MV-4-11 (cell line): ENCODE measurements around the gene PNMA8A.
"Not testable (repeated sequence)": the region's sequence is repeated elsewhere in the genome, so short reads cannot be mapped to it uniquely, and the experiment has no call there.

Source experiments
- DNase-seq: peaks from one replicate; lab custom pipeline; 2025; lab: John Stamatoyannopoulos, UW

PNMA8A gene, protein sequence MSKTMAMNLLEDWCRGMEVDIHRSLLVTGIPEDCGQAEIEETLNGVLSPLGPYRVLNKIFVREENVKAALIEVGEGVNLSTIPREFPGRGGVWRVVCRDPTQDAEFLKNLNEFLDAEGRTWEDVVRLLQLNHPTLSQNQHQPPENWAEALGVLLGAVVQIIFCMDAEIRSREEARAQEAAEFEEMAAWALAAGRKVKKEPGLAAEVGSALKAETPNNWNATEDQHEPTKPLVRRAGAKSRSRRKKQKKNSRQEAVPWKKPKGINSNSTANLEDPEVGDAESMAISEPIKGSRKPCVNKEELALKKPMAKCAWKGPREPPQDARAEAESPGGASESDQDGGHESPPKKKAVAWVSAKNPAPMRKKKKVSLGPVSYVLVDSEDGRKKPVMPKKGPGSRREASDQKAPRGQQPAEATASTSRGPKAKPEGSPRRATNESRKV

DNA sequence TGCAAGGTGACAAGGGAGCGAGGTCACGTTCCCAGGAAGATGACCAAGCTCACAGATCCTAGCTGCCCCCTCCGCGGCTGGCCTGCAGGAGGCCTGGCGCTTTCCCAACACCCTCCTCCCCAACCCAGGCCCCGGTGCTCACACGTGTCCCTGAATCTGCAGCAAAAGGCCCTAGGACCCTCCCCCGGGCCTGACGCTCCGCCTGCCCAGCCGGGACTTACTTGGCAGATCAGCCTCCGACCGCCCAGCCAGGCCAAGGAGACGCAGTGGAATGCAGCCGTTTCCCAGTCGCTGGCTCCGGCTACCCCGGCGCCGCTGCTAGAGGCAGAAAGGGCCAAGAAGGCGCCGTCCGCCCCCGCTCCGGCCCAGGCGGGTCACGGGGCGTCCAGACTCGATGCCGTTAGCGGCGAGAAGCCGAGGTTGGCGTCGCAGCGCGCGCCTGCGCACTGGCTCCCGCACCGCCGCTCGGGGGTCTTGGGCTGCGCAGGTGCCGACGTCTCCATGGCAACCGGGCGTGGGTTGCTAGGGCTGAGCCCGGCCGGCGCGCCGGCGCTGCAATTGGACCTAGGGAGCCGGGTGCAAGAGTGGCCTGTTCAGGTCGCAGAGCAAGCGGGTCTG is at the start of gene PNMA8A:
PNMA8A (minus strand) TSS at position 448 of the 618 bp plus-strand sequence. CDS start 528 bp downstream, outside the sequence.
- DNase-seq = no peak

DNA sequence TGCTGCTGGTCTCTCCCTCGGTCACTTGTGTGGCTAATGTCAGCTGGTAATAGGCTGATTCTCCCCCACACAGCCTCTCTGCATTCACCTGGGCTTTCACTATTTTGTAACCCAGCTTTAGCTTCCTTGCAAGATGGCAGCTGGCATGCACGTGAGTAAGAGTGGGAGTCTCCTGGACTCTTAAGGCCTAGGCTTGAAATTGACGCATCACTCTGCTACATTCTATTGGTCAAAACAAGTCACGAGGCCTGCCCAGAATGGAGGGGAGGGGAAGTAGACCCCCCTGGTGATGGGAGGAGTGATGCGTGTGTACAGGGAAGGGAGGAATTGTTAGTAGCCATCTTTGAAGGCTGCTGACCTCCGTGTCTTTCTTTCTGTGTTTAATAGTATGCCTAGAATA is 49.3 kb upstream of the PNMA8A start:
- DNase-seq = no peak

DNA sequence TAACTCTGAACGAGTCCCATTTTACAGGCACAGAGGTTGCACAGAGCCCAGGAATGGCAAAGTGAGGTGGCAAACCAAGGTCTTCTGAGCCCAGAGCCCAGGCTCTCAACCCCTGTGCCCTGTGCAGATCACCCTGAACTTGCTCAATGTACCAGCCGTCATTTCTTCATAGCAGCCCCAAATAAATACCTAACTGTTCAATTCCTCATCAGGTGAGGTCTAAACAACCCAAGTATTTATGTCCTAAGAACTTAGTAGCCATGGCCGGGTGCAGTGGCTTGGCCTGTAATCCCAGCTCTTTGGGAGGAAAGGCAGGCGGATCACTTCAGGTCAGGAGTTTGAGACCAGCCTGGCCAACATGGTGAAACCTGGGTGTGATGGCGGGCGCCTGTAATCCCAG is 46.1 kb upstream of the PNMA8A start:
- DNase-seq = no peak

DNA sequence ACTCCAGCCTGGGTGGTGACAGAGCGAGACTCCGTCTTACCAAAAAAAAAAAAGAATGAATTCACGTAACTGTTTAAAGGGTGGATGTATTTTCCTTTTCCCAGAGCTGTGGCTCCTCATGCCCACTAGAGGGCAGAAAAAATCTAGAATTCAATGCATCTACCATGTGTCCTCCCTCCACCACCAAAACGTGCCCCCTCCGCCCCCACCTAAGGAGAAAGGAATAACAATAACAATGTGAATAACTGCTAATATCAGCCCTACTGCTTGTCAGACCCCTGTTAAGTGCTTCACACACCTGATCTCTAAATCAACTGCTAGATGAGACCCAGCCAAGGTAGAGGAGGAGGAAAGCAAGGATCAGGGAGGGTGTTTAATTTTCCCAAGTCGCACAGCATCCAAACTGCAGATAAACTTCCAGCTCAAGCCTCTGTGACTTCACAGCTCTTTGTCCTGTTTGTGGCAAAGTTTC is 44.6 kb upstream of the PNMA8A start:
- peak; percentile 73 for DNase-seq

DNA sequence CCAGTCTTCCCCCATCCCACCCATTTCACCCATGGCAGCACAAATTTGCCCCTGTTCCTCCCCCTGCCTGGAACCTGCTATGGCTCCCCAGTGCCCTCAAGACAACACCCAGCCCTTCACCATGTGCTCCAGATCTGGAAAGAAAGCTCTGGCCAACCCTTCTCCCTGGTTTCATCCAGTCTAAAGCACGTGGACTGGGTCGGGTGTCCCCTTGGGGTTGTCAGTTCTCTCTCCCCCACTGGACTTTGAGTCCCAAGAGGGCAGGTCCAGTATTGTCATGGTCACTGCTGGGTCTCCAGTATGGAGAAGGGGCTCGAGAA is 43.9 kb upstream of the PNMA8A start:
- no peak for DNase-seq

DNA sequence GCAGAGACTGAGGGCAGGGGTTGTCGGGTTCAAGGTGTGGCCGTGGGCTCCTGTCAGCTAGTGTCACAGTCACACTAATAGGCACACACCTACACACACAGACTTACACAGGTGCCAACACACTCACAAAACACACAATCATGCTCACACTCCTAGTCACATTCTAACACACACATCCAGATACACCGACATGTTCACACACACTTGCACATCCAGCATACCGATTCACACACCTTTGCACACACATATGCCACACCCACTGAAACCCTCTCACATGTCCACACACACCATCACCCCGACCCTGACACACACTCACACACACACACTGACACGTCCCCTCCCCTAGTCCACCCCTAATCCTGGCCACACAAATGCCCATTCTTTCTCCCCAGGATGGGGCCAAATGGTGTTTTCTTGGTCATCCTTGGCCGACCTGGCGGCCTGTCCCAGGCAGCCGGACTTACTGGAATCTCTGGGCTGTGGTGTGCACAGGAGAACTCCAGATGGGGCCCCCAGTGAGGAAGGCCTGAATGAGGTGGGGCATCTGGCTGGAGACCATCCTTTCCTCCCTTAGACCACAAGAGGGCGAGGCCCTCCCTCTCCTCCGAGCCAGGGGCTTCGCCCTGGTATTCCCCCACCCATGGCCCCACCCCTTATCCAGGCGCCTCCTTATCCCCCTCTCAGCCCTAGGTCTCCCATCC is 43.4 kb upstream of the PNMA8A start:
- no peak for DNase-seq

DNA sequence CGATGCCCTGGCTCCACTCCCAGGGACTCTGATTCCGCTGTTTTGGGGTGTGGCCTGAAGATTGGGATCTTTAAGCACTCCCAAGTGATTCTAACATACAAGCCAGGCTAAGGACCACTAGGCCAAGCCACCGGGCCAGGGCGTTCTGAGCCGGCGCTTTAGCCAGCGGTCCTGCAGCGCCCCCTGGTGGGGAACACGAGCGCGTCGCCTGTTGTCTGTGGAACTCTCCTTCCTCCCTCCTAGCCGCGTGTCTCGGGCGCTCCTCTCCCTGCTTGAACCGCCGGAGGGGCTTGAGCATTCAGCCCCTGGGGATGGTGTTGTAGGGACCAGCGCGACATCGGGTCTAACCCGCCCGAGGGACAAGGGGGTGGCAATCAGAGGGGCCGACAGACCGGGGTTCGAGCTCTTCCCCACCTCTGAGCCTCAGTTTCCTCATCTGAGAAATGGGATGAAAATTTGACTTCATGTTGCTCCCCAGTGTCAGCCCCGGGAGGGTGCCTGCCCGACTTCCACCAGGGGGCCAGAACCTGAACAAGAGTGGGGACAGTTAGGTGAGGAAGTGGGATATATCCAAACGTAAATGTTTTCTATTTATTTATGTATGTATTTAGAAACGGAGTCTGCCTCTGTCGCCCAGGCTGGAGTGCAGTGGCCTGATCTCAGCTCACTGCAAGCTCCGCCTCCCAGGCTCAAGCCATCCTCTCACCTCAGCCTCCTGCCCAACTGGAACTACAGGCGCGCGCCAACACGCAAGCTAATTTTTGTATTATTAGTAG is 42.3 kb upstream of the PNMA8A start:
- DNase-seq = peak; percentile 68

DNA sequence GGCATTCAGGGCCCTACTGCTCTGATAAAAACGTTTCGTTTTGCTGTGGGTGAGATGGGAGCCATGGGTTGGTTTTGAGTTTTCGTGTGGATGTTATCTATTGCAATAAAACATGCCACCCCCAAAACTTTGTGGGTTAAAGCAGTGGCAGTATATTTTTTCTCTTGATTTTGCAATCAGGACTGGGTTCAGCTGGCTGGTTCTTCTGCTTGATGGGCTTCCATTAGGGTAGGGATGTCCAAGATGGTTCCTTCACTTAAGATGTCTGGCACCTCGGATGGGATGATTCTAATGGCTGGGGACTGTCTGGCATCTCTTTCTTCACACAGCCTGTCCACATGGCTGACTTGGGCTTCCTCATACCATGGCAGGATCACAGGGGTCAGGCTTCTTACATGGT is 39.9 kb upstream of the PNMA8A start:
- DNase-seq = no peak

DNA sequence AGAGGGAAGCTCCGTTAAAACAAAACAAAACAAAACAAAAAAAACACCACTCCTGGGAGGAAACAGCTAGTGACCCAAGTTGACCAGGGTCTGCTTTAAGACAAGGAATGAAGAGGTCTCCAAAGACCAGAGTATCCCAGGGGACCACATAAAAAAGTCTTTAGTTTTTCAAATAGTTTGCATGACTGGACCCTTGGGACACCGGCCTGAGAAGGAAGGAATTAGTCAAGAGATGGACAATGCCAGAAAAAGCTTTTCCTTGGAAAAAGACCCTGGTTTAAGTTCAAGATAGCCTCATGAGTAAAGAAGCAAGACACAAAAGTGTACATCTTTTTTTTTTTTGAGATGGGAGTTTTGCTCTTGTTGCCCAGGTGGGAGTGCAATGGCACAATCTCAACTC is 36.8 kb upstream of the PNMA8A start:
- DNase-seq = no peak

DNA sequence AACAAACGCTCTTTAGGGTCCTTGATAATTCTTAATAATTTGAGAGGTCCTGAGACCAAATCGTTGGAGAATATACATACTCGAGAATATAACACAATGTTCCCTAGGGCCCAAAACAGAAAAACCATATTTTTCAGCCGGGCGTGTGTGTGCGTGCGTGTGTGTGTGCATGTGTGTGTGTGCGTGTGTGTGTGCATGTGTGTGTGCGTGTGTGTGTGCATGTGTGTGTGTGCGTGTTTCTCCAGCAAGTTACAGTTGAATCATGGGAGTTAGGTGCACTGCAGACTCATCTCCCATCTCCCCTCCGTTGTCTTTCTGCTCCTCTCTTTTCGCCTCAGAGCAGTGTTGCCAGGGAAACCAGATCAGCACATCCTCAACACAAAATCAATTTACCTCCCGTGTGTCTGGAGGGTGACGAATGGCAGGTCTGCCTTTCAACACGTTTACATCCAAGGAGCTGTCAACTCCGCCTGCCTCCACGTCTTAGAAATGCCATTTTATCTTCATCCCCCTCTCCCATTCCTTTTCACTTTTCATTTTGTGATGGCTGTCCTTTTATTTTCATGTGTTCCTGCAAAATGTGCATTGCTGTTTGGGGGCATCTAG is 32.6 kb upstream of the PNMA8A start:
- DNase-seq = no peak

DNA sequence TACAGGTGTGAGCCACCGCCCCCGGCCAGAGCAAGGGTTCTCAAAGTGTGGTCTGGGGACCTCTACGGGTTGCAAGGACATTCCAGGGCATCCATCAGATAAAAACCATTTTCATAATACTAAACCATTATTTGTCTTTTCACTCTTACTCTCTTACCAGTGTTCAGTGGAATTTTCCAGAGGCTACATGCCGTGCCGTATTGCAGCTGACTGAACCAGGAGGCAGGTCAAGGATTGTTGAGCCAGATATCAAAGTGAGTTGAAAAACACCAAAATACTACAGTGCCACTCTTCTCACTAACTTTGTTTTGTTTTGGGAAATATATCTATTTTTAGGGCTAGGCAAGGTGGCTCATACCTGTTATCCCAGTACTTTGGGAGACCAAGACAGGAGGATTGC is 31.5 kb upstream of the PNMA8A start:
- DNase-seq = no peak

DNA sequence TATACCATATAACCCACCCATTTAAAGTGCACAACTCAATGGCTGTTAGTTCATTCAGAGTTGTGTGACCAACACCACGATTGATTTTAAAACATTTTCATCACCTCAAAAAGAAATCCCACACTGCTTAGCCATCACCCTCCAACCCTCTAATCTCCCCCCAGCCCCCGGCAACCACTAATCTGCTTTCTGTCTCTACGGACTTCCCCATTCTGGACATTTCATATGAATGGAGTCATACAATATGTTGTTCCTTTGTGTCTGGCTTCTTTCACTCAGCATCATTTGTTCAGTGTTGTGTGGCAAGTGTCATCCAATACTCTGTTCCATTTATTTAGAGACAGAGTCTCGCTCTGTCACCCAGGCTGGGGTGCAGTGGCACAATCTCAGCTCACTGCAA is 28.3 kb upstream of the PNMA8A start:
- peak; percentile 89 for DNase-seq

DNA sequence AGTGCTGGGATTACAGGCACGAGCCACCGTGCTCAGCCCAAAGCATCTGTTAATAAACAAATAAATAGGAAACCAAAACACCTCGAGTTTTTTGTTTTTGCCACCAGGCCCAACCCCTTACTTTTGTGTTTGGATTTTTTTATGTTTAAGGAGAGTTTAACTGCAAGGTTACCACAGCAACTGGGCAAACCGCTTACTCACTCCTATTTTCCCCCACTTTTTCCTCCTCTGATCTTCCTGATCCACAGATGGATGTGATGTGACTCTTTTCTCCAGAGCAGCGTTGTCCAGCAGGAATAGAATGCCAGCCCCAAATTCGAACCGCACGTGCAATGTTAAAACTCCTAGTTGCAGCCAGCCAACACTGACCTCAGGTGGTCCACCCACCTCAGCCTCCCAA is 26.4 kb upstream of the PNMA8A start:
- no peak for DNase-seq

DNA sequence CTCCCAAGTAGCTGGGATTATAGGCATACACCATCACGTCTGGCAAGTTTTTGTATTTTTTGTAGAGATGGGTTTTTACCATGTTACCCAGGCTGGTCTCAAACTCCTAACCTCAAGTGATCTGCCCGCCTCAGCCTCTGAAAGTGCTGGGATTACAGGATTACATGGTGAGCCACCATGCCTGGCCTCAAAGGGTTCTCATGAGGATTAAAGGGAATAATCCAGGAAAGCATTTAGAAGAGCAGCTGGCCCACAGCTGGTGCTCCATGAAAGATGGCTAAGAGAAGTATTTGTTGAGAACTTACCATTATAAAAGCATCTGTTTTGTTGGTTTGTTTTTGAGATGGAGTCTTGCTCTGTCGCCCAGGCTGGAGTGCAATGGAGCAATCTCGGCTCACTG is 25.5 kb upstream of the PNMA8A start:
- not testable (repeated sequence) for DNase-seq

DNA sequence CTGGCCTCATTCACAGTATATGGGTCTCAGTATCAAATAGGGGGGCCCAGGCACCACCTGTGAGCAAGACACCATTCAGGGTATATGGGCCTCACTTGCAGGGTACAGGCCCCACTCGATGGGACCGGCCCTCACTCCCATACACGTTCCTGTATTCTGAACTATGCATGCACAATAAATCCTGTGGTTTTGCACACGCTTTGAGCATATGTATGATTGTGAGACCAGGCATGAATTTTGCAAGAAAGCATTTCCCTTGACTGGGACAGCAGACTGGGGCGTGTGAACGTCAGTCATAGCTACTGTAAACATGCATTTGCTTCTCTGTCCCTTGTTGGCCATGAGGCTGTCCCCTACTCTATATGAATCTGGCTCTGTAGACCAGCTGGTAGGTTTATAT is 24.9 kb upstream of the PNMA8A start:
- DNase-seq = no peak

DNA sequence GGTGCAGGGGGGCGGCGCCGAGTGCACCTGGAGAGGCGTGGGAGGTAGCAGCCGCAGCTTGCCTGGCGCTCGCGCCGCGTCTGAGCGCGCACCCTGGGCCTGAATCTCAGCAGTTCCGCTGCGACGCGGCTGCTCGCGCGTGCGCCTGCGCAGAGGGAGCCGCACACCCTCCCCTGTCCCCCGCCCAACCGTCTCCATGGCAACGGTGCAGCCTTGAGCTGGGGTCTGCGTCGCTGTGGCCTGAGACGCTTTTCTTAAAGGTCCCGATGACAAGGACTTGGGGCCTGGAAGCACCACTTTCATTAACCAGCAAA is 24.4 kb upstream of the PNMA8A start, which contains the start of gene PNMA8B:
PNMA8B (minus strand) TSS at position 82 of the 314 bp plus-strand sequence. CDS start 402 bp downstream, outside the sequence.
- DNase-seq = no peak

DNA sequence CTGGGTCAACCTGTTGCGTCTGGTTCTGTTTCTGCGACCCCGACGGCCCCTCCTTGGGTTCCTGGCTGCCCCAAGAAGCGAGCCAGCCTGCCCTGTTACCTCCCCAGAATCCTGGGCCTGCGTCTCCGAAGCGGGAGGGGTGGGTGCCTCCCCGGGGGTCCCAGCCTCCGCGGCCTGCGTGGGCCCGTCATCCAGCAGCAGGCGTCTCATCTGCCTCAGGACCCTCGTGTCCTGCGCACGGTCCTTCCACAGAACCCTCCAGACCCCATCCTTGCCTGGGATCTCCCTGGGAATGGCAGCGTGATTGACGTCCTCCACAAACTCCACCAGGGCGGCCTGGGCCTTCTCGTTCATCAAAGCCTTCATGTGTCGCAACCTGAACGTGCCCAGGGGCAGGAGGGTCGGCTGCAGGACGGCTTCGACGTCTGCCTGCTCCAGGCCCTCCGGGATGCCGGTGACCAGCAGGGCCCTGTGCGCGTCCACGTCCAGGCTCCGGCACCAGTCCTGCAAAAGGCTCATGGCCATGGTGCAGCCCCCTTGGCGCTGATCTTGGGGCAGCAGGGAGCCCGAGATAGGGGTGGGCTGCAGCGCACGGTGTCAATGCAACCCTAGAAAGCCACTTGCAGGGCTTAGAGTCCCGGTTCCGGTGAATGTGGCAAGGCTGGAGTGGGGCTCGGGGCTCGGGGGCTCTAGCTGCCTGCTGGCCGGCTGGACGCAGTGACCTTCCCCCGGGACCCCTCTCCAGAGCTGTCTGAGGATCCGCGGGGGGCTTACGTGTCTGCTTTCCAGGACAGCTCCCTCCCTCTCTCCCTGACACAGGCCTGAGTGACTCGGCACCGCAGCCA is 23.8 kb upstream of the PNMA8A start:
- no peak for DNase-seq

DNA sequence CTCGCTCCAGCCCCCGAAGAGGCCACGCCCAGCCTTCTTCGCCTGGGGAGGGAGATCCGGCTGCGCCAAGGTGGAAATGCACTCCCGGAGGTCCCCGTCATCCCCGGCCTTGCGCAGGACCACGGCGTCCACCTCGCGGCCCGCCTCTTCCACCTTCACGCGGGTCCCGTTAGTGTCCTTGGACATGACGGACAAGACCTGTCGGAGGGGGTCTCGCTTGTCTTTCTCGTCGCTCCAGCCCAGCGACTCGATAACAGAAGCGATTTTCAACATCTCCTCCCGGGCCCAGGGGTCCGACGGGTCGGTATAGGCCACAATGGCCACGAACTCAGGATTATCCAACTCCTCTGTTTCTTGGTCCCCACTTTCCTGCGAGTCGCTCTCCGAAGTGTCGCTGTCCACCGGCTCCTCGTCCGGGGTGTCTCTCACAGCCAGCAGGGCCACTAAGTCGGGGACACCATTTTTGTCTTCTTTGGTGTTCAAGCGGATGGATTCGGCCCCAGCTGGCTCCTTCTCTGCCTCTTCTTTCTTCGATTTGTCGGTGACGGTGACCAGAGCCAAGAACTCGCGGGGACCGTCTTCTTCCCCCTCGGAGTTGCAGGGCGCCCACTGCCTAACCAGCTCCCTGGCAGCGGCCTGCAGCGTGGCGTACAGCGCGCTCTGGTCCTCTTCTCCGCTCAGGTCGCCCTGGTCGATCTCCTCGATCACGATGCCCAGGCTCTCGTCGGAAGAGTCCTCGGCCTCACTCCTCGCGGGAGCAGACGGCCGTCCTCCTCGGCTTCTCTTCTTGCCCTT is 23.0 kb upstream of the PNMA8A start:
- no peak for DNase-seq

DNA sequence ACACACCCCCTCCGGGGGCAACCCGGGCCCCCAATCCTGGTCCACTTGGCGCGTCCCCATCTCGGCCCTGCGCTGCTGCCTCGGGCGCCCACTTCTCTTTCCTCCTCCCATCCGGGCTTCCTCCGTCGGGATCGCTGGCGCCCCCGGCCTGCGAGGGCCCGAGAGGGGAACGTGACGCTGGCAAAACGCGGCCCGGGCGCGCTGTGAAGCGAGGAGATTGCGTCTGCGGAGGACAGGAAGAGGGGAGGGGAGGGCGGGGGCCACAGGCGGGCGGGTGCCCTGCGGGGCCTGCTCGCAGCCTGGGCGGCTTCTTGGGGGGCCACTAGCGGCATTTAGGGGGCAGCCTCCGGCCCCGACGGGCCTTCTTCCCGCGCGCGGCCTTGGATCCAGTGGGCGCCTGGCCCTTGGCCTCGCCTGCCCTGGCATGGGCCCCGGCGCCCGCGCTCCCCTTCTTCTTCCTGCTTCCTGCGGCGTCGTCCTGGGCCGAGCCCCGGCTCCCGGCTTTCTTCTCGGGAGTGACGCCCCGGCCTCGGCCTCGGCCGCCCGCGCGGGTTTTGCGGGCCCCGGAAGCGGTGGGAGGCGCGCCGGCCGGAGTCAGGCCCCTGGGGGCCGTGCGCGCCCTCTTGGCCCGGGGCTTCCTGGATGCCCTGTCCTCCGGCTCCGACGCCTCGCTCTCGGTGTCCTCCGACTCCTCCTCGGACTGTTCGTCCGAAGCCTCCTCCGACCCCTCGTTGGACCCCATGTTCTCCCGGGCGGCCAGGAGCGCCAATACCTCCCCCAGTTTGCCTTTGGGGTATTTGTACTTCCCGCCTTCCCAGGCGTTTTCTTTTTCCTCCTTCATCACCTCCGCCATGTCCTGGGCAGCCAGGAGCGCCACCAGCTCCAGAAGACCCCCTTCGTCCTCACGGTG is 22.1 kb upstream of the PNMA8A start:
- DNase-seq = peak; percentile 13
